HL-60 (cell line): ENCODE data around the gene MMP28.

Experiments used
- GABPA ChIP-seq: IDR thresholded peaks from 2 replicates; pipeline ENCODE4 v1.6.1; 2012; ENCODE audit warnings: low read depth
- POLR2AphosphoS5 ChIP-seq: IDR thresholded peaks from 2 replicates; pipeline ENCODE4 v1.6.1; 2012; ENCODE audit warnings: low read depth
- TF ChIP-seq, protein P1 (sequence below): IDR thresholded peaks from one replicate; pipeline ENCODE4 v1.5.1; 2011; ENCODE audit warnings: low read length, control low read depth, inconsistent platforms; ENCODE audit not compliant: insufficient read depth

DNA sequence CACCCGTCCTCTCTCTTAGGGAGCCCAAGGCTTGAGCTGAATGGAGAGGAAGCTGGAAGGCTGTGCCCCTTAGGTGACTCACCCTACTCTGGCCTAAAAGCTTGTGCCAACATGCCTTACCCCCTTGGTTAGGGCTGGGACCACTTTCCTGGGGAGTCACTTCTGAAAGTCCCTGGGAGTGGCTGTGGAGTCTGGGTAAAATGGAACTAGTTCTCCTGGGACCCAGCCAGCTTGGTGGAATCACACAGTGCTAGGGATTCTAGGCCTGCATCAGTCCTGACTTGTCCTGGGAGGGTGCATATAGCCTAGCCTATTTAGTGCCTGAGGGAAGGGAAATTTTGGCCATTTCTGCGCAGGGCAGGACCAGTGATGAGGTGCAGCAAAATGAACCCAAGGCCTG is 10.5 kb downstream of the MMP28 start:
- TF ChIP-seq, protein P1, sequence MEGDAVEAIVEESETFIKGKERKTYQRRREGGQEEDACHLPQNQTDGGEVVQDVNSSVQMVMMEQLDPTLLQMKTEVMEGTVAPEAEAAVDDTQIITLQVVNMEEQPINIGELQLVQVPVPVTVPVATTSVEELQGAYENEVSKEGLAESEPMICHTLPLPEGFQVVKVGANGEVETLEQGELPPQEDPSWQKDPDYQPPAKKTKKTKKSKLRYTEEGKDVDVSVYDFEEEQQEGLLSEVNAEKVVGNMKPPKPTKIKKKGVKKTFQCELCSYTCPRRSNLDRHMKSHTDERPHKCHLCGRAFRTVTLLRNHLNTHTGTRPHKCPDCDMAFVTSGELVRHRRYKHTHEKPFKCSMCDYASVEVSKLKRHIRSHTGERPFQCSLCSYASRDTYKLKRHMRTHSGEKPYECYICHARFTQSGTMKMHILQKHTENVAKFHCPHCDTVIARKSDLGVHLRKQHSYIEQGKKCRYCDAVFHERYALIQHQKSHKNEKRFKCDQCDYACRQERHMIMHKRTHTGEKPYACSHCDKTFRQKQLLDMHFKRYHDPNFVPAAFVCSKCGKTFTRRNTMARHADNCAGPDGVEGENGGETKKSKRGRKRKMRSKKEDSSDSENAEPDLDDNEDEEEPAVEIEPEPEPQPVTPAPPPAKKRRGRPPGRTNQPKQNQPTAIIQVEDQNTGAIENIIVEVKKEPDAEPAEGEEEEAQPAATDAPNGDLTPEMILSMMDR = no peak
- TF ChIP-seq GABPA (no peak), POLR2AphosphoS5 (no peak)
